ENCODE measurements around the gene PDZRN3. TPM values are rescaled to one million over a fixed set of nuclear protein-coding genes. Genes with fewer than 3 reads are reported as not detected.

Gene PDZRN3
- total and polyA plus RNA-seq, 10 donors, result 1.5 to 5.5 (median 2.8) TPM

- intact Hi-C loops (cut with DNase I; ENCODE audit: low total_unique reads), result no loop called here
- Histone ChIP-seq H3K9me3 (peaks cover 0 to 13% (median 3%) of the 10 kb centered on the region in 8 donors), H3K27ac (no peak overlapping the region), H3K4me1 (peaks cover 0 to 2% (median 0%) of the 10 kb centered on the region in 6 donors), H3K36me3 (no peaks in the 10 kb centered on the region), H3K27me3 (replicated peaks in 1 of 7) (no peaks in the 10 kb centered on the region), H3K4me3 (no peak overlapping the region)
- DNase-seq, result no peak
- TF ChIP-seq CTCF (IDR thresholded peaks at IDR 0.05 in 8 of 11, conservative IDR thresholded peaks at IDR 0.05 in 3 of 11), result no peak
- TF ChIP-seq POLR2AphosphoS5 (IDR thresholded peaks at IDR 0.05), result no peak
- TF ChIP-seq POLR2A (IDR thresholded peaks at IDR 0.05), result no peak
- WGBS, 5 donors, result 80 to 89% (median 89%) methylated on average over 5 of the region's 5 CpGs
Observed at GRCh38 chr3:73479325-73479724, 145.4 kb downstream of the PDZRN3 start.

GRCh38 chr3:73478858-73479257 lies 145.9 kb downstream of the PDZRN3 start:
- H3K9me3 ChIP-seq, result peaks cover 0 to 13% (median 3%) of the 10 kb centered on the region in 8 donors
- TF ChIP-seq POLR2A (IDR thresholded peaks at IDR 0.05) (no peak), POLR2AphosphoS5 (IDR thresholded peaks at IDR 0.05) (no peak), CTCF (IDR thresholded peaks at IDR 0.05 in 8 of 11, conservative IDR thresholded peaks at IDR 0.05 in 3 of 11) (no peak)
- no peak overlapping the region for H3K4me3 ChIP-seq
- no peak overlapping the region for H3K27ac ChIP-seq
- whole genome bisulfite sequencing, 5 donors, result 83 to 96% (median 91%) methylated on average over 1 of the region's 1 CpG
- intact Hi-C loops (cut with DNase I; ENCODE audit: low total_unique reads), result no loop called here
- H3K36me3 ChIP-seq, result no peaks in the 10 kb centered on the region
- DNase-seq, result no peak
- H3K4me1 ChIP-seq, result no peaks in the 10 kb centered on the region
- H3K27me3 ChIP-seq (replicated peaks in 1 of 7), result no peaks in the 10 kb centered on the region

- Histone ChIP-seq H3K27me3 (replicated peaks in 1 of 7) (peaks cover 0 to 12% (median 0%) of the 10 kb centered on the region in 7 donors), H3K9me3 (peaks cover 0 to 13% (median 3%) of the 10 kb centered on the region in 8 donors), H3K36me3 (no peaks in the 10 kb centered on the region), H3K4me1 (no peaks in the 10 kb centered on the region), H3K27ac (no peak overlapping the region), H3K4me3 (no peak overlapping the region)
- intact Hi-C loops (cut with DNase I; ENCODE audit: low total_unique reads), result no loop called here
- TF ChIP-seq POLR2AphosphoS5 (IDR thresholded peaks at IDR 0.05) (no peak), POLR2A (IDR thresholded peaks at IDR 0.05) (no peak), CTCF (IDR thresholded peaks at IDR 0.05 in 8 of 11, conservative IDR thresholded peaks at IDR 0.05 in 3 of 11) (no peak)
- 17 to 40% (median 28%) methylated on average over 2 of the region's 2 CpGs for WGBS, 5 donors
- DNase-seq, result no peak
Observed at GRCh38 chr3:73475717-73476116, 149.0 kb downstream of the PDZRN3 start.

- H3K4me1 ChIP-seq, result no peaks in the 10 kb centered on the region
- DNase-seq, result no peak
- no peaks in the 10 kb centered on the region for H3K36me3 ChIP-seq
- H3K4me3 ChIP-seq, result no peak overlapping the region
- H3K27me3 ChIP-seq (replicated peaks in 1 of 7), result peaks cover 0 to 14% (median 0%) of the 10 kb centered on the region in 7 donors
- H3K27ac ChIP-seq, result no peak overlapping the region
- peaks cover 0 to 13% (median 3%) of the 10 kb centered on the region in 8 donors for H3K9me3 ChIP-seq
- intact Hi-C loops (cut with DNase I; ENCODE audit: low total_unique reads), result no loop called here
- TF ChIP-seq POLR2AphosphoS5 (IDR thresholded peaks at IDR 0.05) (no peak), CTCF (IDR thresholded peaks at IDR 0.05 in 8 of 11, conservative IDR thresholded peaks at IDR 0.05 in 3 of 11) (no peak), POLR2A (IDR thresholded peaks at IDR 0.05) (no peak)
- WGBS, 5 donors, result 83 to 90% (median 87%) methylated on average over 4 of the region's 4 CpGs
Observed at GRCh38 chr3:73475175-73475574, 149.6 kb downstream of the PDZRN3 start.
